Measurements from ENCODE around the gene FCSK.

Gene FCSK

GRCh38 chr16:70529051-70529777 lies 74.8 kb downstream of the FCSK start:
- DNase-seq: no peak

Data from activated effector memory CD4-positive, alpha-beta T cell treated with Interleukin-2 at 50 U/mL for 16 hours (primary cell).